NCI-H2029 (cell line): ENCODE results near the gene BUD31.
"Not testable (repeated sequence)": the region's sequence is repeated elsewhere in the genome, so short reads cannot be mapped to it uniquely, and the experiment has no call there.

Experiments used
- DNase-seq: peaks from one replicate; lab custom pipeline; 2025; lab: John Stamatoyannopoulos, UW

The BUD31 gene

DNA sequence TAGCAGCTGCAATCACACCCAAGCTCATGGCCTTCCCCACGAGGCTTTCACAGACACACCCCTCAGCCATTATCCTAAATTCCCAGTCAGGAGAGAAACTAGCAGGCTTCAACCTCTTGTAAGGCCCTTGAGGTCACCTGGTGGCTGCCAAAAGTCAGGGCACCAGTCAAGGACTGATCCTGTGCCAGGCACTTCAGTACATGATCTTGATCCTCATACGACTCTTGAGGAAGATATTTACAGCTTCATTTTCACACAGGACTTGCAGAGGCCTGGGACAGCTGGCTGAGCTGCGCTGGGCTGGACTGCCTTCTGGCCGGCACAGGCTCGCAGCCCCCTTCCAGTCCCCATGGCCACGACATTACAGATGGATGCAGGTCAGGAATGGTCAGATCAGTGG is 9.2 kb upstream of the BUD31 start:
- DNase-seq, result peak; percentile 41

DNA sequence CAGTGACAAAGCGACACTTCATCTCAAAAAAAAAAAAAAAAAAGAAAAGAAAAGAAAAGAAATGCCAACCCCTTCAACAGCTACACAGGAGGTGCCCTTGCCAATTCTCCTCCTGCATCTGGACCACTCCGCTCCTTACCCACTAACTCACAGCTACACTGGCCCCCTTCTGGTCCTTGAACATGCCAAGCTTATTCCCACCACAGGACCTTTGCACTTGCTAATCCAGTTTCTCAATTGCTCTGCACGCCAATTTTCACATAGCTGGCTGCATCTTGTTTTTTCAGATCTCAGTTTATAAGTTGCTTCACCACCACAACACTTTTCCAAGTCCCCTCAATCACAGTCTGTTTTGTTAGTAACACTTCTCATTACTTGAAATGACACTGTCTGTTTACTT is 5.9 kb upstream of the BUD31 start:
- DNase-seq, result no peak

DNA sequence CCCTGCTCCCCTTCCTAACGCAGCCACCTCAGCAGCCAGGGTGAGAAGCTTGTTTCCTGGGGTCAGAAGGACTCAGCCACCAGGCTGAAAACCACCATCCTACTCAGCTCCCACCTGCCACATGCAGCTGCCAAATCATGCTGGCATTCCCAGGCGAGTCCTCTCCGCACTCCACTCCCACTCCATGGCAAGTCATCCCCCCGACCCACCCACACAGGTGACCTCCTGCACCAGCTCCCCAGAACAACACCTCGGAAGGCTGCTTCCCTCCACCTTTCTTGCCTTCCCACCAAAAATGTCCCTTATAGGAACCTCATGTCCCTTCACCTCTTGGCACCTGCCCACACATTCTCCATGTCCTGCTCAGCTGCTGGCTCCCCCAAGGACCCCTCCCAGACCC is 5.0 kb upstream of the BUD31 start:
- no peak for DNase-seq

DNA sequence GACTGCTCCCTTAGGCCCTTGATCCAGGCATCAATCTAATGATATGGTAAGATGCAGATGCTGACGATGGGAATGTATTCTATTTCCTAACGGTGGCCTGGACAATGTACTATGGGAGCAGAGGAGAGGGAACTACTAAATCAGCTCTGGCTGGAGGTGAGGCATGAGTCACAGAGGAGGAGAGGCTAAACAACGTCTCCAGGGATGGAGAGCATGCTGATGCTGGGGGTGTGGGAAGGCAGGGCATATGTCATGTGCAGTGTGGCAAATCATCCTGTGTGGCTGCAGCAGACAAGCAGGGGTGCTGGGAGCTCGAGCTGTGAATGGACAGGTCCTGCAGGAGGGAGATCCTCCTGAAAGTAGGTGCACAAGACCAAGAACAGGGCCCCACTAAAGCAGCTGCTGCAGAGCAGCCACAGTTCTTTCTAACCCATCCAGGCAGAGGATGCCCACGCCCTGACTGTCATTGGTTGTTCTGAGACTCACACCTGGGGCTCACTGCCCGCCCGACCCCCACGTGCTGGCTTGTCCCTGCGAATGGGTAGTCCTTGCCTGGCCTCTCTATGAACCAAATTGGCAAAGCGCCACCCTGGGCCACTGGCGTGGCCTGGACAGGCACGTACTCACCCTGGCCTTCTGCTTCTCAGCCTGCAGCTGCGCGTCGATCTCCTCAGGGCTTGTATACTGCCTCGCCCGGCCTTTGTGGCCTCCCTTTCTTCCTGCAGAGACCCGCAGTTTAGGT is 4.4 kb upstream of the BUD31 start:
- DNase-seq, result no peak

DNA sequence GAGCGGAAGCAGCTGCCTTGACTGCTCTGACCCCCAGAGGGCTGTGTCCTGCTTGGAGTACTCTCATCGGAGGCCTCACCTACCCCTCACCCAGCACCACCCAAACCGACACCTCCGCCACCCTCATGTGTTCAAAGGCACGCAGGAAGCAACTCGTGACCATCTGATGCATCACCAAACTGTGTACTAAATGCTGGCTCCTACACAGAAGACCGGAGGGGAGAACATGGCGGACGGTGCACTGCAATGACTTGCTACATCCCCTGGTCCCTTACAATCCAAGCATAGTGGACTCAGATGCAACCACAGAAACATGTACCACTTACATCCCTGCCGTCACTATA is 3.8 kb upstream of the BUD31 start:
- DNase-seq, result no peak

DNA sequence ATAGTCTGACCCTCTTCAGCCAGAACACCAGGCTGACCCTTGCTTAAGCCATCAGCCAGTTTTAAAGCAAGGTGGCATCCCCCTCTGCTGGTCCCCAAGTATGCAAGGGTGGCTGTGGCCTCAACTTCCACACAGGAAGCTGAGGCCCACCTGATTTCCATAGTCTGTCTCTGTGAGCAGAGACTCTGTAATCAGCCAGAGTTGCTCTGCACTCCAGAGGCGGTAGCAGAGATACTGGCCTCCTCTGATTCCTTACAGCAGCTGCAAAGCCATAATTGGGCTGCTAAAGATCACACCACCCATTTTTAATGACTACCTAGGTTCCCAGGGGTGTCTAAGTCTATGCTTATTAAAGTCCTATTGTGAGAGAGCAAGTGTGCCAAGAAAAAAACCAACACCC is 2.2 kb upstream of the BUD31 start:
- no peak for DNase-seq

DNA sequence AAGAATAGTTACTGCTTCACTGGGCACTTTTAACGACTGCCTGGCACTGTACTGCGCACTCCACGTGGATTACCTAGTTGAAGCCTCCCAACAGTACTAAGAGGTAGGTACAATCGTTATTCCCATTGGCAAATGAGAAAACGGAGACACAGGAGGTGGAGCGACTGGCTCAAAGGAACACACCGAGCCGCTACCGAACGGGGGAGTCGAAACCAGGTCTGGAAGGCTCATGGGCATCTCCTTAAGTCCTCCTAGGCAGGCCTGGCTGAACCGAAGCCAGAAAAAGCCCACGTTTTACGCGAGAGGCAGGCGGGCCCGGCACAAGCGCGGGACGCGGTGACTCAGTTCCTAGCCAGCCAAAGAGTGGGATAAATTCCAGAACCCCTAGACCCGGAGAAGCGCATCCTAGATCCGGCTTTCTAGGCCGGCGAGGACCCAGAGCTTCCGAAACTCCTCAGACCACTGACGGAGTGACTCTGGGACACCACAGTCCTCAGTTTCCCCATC is 844 bp upstream of the BUD31 start:
- DNase-seq, result peak; percentile 44

DNA sequence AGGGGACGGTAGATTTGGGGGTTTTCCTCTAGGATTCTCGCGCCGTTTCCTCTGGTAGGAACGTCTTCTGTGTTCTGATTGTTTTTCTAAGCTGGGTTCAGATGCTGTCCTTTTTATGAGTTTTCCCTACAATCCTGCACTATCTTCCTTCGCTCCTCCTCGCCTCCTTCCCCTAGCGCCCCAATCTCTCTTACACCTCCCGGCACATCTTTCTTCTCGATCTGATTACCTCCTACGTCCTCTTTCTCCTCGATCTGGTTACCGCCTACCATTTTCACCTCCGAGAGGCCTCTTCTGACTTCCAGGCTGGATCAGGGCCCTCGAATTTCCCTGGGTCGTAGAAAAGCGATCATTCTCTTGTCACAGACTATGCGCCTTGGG is 413 bp downstream of the BUD31 start:
- DNase-seq, result no peak

DNA sequence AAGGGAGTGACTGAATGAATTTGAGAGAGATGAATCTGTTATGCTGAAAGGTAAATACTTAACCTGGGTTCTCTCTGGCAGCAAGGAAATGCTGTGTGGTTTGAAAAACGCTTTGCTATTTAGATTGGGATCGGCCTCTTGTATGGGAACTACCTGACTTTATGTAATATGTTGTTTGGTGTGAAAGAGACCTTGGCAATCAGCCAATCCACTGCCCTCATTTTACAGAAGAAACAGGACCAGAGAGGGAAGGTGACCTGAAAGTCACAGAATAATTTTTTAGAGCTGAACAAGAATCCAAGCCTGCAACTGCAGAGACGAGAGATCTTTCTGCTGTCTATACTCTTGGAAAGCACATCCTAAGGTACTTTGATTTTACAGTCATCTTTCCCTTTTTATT is 1.0 kb downstream of the BUD31 start:
- peak; percentile 16 for DNase-seq

DNA sequence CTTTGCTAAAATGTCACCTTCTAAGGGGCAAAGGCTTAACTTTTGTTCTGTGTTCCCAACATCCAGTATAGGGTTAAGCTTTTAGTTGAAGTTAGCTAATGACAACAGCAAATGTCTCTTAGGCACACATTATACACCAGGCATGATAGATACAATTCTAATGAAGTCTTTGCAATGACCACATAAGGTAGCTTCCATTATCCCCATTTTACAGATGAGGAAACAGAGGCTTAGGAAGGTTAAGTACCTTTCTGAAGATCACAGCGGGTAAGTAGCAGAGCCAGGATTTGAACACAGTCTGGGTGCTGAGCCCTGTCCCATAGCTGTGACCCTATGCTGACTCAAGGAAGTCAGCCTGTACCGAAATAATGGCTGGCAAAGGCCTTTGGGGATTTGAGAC is 1.9 kb downstream of the BUD31 start:
- no peak for DNase-seq

DNA sequence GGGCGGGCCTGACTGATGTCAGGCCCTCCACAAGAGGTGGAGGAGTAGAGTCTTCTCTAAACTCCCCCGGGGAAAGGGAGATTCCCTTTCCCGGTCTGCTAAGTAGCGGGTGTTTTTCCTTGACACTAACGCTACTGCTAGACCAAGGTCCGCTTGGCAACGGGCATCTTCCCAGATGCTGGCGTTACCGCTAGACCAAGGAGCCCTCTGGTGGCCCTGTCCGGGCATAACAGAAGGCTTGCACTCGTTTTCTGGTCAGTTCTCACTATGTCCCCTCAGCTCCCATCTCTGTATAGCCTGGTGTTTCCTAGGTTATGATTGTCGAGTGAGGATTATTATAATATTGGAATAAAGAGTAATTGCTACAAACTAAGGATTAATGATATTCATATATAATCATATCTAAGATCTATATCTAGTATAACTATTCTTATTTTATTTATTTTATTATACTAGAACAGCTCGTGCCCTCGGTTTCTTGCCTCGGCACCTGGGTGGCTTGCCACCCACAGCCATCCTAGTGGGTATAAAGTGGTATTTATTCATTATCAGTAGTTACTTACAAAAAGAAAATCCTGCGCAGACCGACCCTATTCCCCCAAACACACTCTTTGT is 6.9 kb downstream of the BUD31 start:
- DNase-seq, result peak; percentile 21

DNA sequence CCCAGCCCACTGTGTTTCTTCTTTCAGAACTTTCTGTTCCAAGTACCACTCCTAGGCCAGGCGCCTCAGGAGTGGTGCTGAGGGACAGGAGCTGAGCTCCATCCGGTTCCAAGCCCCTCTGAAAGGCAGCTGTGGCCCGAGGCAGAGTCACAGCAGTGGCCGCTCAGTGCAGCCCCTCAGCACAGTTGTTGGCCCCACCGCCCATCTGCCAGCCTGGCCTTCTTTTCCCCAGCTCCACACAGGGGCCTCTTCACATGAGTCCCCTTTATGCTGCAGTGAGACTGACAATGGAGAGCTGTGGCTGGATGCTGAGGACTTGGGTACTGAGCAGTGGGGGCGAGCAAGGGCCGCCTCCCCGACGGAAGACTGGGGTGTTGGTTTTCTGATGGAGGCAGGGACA is 9.5 kb downstream of the BUD31 start:
- DNase-seq, result no peak

DNA sequence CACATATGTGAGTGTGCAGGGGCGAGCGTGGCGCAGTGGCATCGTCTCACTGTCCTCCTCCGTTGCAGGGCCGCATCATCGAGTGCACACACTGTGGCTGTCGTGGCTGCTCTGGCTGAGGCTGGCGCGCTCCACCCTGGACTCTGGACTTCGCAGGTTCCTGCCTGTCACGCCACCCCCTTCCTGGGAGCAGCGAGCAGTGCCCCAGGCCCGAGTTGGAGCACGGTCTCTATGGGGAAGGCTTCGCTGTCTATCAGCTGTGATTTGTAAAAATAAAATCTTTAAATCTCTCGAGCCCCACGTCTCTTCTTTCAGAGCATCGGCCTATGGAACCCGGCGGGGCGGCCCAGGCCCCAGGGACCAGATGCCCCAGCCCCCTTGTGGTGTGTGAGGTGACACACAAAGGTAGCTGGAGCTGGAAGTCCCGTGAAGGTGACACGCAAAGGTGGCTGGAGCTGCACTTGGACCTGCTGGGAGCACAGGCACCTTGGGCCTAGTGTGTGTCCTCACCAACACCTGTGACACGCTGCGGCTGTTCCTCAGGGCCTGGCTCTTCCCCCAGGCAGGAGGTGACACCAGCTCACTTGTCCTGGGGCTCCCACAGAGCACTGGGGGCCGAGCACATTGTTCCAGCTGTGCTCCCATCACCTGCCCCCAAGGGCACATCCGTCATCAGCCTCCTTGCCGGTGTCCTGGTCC is 10.7 kb downstream of the BUD31 start:
- no peak for DNase-seq

DNA sequence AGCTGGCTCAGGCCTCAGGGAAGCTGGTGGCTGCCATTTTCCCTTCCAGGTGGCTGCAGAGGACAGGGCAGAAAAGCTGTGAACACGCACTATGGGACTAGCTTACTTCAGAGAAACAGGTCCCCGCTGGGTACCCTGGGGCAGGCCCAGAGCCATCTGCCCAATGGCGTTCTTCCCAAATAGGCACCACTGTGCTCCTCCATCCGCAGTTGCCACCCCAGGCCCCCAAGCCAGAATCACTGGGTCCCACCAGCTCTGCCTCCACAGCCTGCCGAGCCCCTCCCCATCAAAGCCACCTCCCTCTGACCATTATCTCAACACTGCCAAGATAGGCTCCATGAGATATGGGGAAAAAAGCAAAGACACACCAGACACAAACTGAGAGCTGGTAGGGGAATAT is 11.4 kb downstream of the BUD31 start:
- no peak for DNase-seq

DNA sequence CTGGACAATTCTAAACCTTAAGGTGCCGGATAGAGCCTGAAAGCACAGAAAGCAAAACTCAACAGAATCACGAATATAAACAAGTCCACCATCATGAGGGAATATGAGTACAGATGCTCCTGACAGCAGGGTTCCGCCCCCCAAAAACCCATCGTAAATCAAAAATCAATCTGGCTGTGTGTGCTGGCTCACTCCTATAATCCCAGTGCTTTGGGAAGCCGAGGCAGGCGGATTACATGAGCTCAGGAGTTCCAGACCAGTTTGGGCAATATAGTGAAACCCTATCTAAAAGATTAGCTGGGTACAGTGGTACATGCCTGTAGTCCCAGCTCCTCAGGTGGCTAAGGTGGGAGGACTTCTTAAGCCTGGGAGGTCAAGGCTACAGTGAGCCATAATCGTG is 12.2 kb downstream of the BUD31 start:
- DNase-seq, result no peak

DNA sequence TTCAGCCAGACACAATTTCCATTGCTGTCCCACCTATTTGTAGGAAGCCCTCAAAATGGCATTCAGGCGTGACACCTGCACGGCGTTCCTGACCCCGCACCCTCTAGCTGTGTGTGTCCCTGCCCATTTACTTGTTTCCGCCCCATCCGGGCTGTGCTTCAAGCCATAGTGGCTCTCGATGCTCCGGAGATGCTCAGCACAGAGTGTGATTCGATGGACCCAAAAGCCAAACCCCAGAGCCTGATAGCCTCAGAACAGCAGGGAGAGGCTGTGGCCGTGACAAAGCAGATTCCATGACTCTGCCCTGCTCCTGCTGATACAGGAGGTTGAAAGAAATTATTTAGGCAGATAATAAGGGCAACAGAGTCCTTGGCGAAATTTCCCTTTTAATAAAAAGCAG is 13.4 kb downstream of the BUD31 start:
- peak; percentile 6 for DNase-seq

DNA sequence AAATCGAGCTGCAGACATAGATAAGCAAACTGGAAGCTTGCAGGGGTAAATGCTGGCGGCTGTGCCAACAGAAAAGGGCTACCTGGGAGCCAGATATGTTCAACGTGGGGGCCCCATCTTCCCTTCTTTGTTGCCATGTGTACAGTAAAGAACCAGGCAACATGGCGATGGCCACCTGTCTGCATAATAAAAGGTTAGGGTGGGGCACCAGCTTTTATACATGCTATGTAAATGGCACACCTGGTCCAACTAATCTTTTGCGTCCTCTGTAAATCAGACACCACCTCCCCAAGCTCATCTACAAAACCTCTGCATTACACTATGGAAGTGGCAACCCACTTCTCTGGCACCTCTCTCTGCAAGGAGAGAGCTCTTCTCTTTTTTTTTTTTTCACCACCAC is 13.9 kb downstream of the BUD31 start:
- no peak for DNase-seq

DNA sequence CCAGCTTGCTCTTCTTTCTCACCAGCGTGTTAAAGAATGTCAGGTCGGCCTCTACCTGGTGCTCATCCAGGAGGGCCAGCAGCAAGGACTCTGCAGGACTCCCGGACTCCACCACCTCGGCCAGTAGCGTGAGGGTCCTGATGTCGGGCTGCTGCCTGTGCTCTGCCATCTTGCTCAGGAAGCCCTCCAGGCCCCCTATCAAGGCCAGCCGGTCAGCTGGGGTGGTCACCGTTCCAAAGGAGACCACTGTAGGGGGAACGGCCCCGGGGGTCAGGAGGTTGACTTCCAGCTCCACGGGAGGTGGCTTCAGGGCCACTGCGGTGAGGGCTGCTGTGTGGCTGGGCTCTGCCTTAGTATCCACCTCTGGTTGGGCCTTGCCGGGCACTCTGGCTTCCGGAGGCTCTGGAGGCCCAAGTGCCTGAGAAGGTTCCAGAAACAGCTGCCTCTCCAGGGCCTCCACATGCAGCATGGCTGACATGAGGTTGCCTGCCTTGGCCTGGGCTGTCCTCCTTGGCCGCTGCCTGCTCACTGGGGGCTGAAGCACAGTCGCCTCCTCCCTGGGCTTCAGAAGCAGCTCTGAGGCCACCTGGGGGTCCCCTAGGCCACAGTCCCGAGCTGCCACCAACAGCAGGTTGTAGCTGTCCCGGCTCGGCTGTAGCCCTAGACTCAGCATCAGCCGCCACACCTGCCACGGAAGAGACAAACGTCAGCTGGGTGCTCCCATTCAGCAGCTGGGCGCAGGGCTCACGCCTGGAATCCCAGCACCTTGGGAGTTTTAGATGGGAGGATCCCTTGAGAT is 16.4 kb downstream of the BUD31 start:
- DNase-seq, result no peak

DNA sequence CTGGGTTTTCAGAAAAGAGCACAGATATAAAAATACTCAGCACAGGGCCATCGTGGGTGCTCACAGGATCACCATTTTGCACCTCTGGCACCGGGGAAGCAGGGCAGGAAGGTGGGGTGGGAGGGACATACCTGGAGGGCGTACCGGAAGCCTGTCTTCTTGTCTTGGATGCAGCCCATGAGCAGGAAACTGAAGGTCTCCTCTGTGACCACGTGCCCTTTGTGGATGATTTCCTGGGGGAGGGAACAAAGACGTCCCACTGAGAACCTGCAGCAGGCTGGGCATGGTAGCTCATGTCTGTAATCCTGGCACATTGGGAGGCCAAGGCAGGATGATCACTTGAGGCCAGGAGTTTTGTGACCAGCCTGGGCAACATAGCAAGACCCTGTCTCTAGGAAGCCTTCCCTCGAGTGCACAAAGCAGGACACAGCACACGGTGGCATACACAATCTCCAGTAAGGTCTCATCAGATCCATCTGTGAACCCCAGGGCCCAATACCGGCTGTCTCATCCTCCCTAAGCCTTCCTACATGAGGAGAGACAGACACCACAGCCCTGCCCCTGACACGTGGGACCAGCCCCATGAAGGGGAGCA is 20.3 kb downstream of the BUD31 start:
- DNase-seq, result no peak

DNA sequence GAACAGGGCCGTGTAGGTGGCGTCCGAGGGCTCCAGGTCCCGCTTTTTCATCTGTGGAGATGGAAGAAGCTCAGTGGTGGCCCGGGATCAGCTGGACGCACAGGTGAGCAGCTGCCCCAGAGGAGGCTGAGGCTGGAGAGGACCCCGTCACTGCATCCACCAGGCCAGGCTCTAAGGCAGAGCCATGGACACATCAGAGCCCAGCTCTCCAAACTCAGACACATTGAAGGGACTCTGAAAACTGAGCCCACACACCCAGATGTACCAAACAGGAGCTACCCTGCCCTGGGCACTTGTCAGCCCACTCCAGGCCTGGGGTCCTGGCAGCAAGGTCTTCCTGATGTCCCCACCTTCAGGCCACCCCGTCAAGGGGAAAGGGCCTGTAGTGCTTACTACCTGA is 21.0 kb downstream of the BUD31 start:
- DNase-seq, result no peak

DNA sequence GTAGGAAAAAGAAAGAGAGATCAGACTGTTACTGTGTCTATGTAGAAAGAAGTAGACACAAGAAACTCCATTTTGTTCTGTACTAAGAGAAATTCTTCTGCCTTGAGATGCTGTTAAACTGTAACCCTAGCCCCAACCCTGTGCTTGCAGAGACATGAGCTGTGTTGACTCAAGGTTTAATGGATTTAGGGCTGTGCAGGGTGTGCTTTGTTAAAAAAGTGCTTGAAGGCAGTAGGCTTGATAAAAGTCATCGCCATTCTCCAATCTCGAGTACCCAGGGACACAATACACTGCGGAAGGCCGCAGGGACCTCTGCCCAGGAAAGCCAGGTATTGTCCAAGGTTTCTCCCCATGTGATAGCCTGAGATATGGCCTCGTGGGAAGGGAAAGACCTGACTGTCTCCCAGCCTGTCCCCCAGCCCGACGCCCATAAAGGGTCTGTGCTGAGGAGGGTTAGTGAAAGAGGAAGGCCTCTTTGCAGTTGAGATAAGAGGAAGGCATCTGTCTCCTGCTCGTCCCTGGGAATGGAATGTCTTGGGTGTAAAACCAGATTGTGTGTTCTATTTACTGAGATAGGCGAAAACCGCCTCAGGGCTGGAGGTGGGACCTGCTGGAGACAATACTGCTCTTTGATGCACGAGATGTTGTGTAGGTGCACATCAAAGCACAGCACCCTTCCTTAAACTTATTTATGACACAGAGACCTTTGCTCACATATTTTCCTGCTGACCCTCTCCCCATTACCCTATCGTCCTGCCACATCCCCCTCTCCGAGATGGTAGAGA is 23.2 kb downstream of the BUD31 start:
- not testable (repeated sequence) for DNase-seq
